CD4-positive, CD25-positive, alpha-beta regulatory T cell (primary cell): ENCODE results near the gene OAF. TPM values are rescaled to one million over a fixed set of nuclear protein-coding genes. Genes with fewer than 3 reads are reported as not detected.

Experiments
- ATAC-seq, 2 donors: fragments of 150-1000 bp; cut with Tn5 transposase; one replicate each; pipeline ENCODE4 v1.10.0; 2021; ENCODE audit warnings: low read depth in 2 of 2, moderate number of reproducible peaks in 2 of 2, moderate library complexity in 1 of 2
- DNase-seq, 3 donors: peaks; one replicate each; pipeline versions ENCODE4 v3.0.0 to v3.0.0-alpha.2; 2012 to 2022; ENCODE audit warnings: mixed read lengths in 1 of 3
- H3K27ac ChIP-seq: one replicate; pipeline ENCODE4 v1.7.0; 2013; ENCODE audit warnings: mild to moderate bottlenecking, low read length; ENCODE audit not compliant: insufficient read depth, poor library complexity, severe bottlenecking
- H3K27me3 ChIP-seq: one replicate; pipeline ENCODE4 v1.7.0; 2013; ENCODE audit warnings: low read length; ENCODE audit not compliant: control insufficient read depth, insufficient read depth
- H3K36me3 ChIP-seq: one replicate; pipeline ENCODE4 v1.7.0; 2013; ENCODE audit warnings: mild to moderate bottlenecking, low read length, moderate library complexity; ENCODE audit not compliant: control insufficient read depth, insufficient read depth
- H3K4me1 ChIP-seq: 2 replicates; pipeline ENCODE4 v1.7.0; 2013; ENCODE audit warnings: mild to moderate bottlenecking, low read length; ENCODE audit not compliant: insufficient read depth, control insufficient read depth, poor library complexity, severe bottlenecking
- H3K4me3 ChIP-seq: one replicate; pipeline ENCODE4 v1.7.0; 2013; ENCODE audit warnings: low read depth, mild to moderate bottlenecking, low read length, moderate library complexity
- H3K9me3 ChIP-seq, 2 experiments: 1 replicate in 1 of 2; 2 replicates in 1 of 2; pipeline ENCODE4 v1.7.0; 2013; ENCODE audit warnings: low read length in 2 of 2, mild to moderate bottlenecking in 1 of 2, moderate library complexity in 1 of 2; ENCODE audit not compliant: control insufficient read depth in 2 of 2
- H3K27ac Mint-ChIP-seq, 3 donors: one replicate each; pipeline ENCODE4 v1.8.0; 2020 to 2022; ENCODE audit warnings: mild to moderate bottlenecking in 3 of 3, mixed read lengths in 3 of 3, moderate library complexity in 2 of 3
- H3K27me3 Mint-ChIP-seq: one replicate; pipeline ENCODE4 v1.8.0; 2022; ENCODE audit warnings: mild to moderate bottlenecking, mixed read lengths
- H3K36me3 Mint-ChIP-seq: one replicate; pipeline ENCODE4 v1.8.0; 2020; ENCODE audit warnings: mixed read lengths
- H3K4me1 Mint-ChIP-seq, 4 donors: one replicate each; pipeline ENCODE4 v1.8.0; 2020 to 2022; ENCODE audit warnings: mixed read lengths in 4 of 4, mild to moderate bottlenecking in 1 of 4
- H3K4me3 Mint-ChIP-seq, 4 donors: one replicate each; pipeline ENCODE4 v1.8.0; 2020 to 2022; ENCODE audit warnings: mild to moderate bottlenecking in 4 of 4, mixed read lengths in 4 of 4, moderate library complexity in 3 of 4
- H3K9me3 Mint-ChIP-seq, 7 donors: one replicate each; pipeline ENCODE4 v1.8.0; 2020 to 2022; ENCODE audit warnings: mixed read lengths in 7 of 7, mild to moderate bottlenecking in 3 of 7, moderate library complexity in 2 of 7
- polyA plus RNA-seq, 4 donors: library from polyadenylated mRNA; unstranded; fragments of 300-500 nt; fragmentation: Illumina TruSeq; gene quantifications; one replicate each; pipeline ENCODE4 v1.2.3, GENCODE V29; 2021
- total RNA-seq: library from RNA; stranded (reverse); gene quantifications from one replicate; pipeline ENCODE4 v1.2.3, GENCODE V29; 2022

OAF gene
- total and polyA plus RNA-seq, 5 donors from 2014 or later = 0.38 to 1.2 (median 0.54) TPM

- Histone ChIP-seq H3K4me3 (no peak overlapping the region), H3K9me3 (no peaks in the 10 kb centered on the region), H3K27me3 (no peaks in the 10 kb centered on the region), H3K27ac (no peak overlapping the region), H3K4me1 (no peaks in the 10 kb centered on the region), H3K36me3 (no peaks in the 10 kb centered on the region)
- H3K36me3 Mint-ChIP-seq = no peaks in the 10 kb centered on the region
- no peaks in the 10 kb centered on the region for H3K4me1 Mint-ChIP-seq
- H3K27me3 Mint-ChIP-seq = peaks cover 18% of the 10 kb centered on the region
- DNase-seq (no peak), ATAC-seq (no peak)
- no peaks in the 10 kb centered on the region for H3K9me3 Mint-ChIP-seq
- no peak overlapping the region for H3K27ac Mint-ChIP-seq
- no peak overlapping the region for H3K4me3 Mint-ChIP-seq
Observed at GRCh38 chr11:120180551-120181232, 30.1 kb upstream of the OAF start.

- Mint-ChIP-seq H3K4me1 (no peaks in the 10 kb centered on the region), H3K27ac (no peak overlapping the region)
Observed at GRCh38 chr11:120181376-120181975, 29.4 kb upstream of the OAF start.

GRCh38 chr11:120182372-120182771 is 28.5 kb upstream of the OAF start:
- Mint-ChIP-seq H3K36me3 (no peaks in the 10 kb centered on the region), H3K27me3 (peaks cover 25% of the 10 kb centered on the region), H3K27ac (no peak overlapping the region), H3K4me3 (no peak overlapping the region), H3K9me3 (no peaks in the 10 kb centered on the region), H3K4me1 (no peaks in the 10 kb centered on the region)
- H3K4me3 ChIP-seq = no peak overlapping the region
- H3K9me3 ChIP-seq = no peaks in the 10 kb centered on the region
- no peaks in the 10 kb centered on the region for H3K27me3 ChIP-seq
- DNase-seq = no peak
- no peak for ATAC-seq
- H3K36me3 ChIP-seq = no peaks in the 10 kb centered on the region
- H3K4me1 ChIP-seq = no peaks in the 10 kb centered on the region
- H3K27ac ChIP-seq = no peak overlapping the region

More at GRCh38 chr11:120181376-120181975, 29.4 kb upstream of the OAF start:
- Mint-ChIP-seq H3K4me3 (peak overlapping the region in 1 of 4 donors; percentile 39), H3K9me3 (no peaks in the 10 kb centered on the region), H3K36me3 (no peaks in the 10 kb centered on the region), H3K27me3 (peaks cover 21% of the 10 kb centered on the region)
- no peak overlapping the region for H3K4me3 ChIP-seq
- H3K27me3 ChIP-seq = no peaks in the 10 kb centered on the region
- H3K9me3 ChIP-seq = no peaks in the 10 kb centered on the region
- ATAC-seq = no peak
- H3K4me1 ChIP-seq = no peaks in the 10 kb centered on the region
- H3K36me3 ChIP-seq = no peaks in the 10 kb centered on the region
- H3K27ac ChIP-seq = no peak overlapping the region
- DNase-seq = no peak

- H3K27ac Mint-ChIP-seq = no peak overlapping the region
Observed at GRCh38 chr11:120182790-120183491, 27.9 kb upstream of the OAF start.

GRCh38 chr11:120183701-120184141 is 27.1 kb upstream of the OAF start:
- Mint-ChIP-seq H3K36me3 (no peaks in the 10 kb centered on the region), H3K9me3 (peaks cover 0 to 2% (median 0%) of the 10 kb centered on the region in 7 donors), H3K27me3 (peaks cover 32% of the 10 kb centered on the region), H3K4me1 (no peaks in the 10 kb centered on the region), H3K27ac (no peak overlapping the region), H3K4me3 (no peak overlapping the region)
- no peak overlapping the region for H3K4me3 ChIP-seq
- no peaks in the 10 kb centered on the region for H3K4me1 ChIP-seq
- H3K27ac ChIP-seq = no peak overlapping the region
- H3K27me3 ChIP-seq = no peaks in the 10 kb centered on the region
- no peaks in the 10 kb centered on the region for H3K36me3 ChIP-seq
- DNase-seq (no peak), ATAC-seq (no peak)
- no peaks in the 10 kb centered on the region for H3K9me3 ChIP-seq

More at GRCh38 chr11:120182790-120183491, 27.9 kb upstream of the OAF start:
- Histone ChIP-seq H3K36me3 (no peaks in the 10 kb centered on the region), H3K9me3 (no peaks in the 10 kb centered on the region), H3K4me1 (no peaks in the 10 kb centered on the region), H3K27ac (no peak overlapping the region), H3K4me3 (no peak overlapping the region), H3K27me3 (no peaks in the 10 kb centered on the region)
- Mint-ChIP-seq H3K9me3 (no peaks in the 10 kb centered on the region), H3K4me3 (no peak overlapping the region), H3K27me3 (peaks cover 28% of the 10 kb centered on the region), H3K4me1 (no peaks in the 10 kb centered on the region), H3K36me3 (no peaks in the 10 kb centered on the region)
- no peak for ATAC-seq
- DNase-seq = no peak

GRCh38 chr11:120184371-120184945 is 26.4 kb upstream of the OAF start:
- H3K36me3 Mint-ChIP-seq = no peaks in the 10 kb centered on the region

GRCh38 chr11:120184946-120185705 is 25.7 kb upstream of the OAF start:
- DNase-seq = no peak
- ATAC-seq = no peak
- Mint-ChIP-seq H3K27me3 (peaks cover 28% of the 10 kb centered on the region), H3K9me3 (peaks cover 0 to 2% (median 0%) of the 10 kb centered on the region in 7 donors), H3K4me3 (no peak overlapping the region), H3K27ac (no peak overlapping the region), H3K36me3 (no peaks in the 10 kb centered on the region), H3K4me1 (no peaks in the 10 kb centered on the region)
- Histone ChIP-seq H3K9me3 (no peaks in the 10 kb centered on the region), H3K4me1 (no peaks in the 10 kb centered on the region), H3K4me3 (no peak overlapping the region), H3K36me3 (no peaks in the 10 kb centered on the region), H3K27ac (no peak overlapping the region), H3K27me3 (no peaks in the 10 kb centered on the region)

More at GRCh38 chr11:120184371-120184945, 26.4 kb upstream of the OAF start:
- Histone ChIP-seq H3K36me3 (no peaks in the 10 kb centered on the region), H3K27ac (no peak overlapping the region), H3K4me3 (no peak overlapping the region), H3K9me3 (no peaks in the 10 kb centered on the region), H3K4me1 (no peaks in the 10 kb centered on the region), H3K27me3 (no peaks in the 10 kb centered on the region)
- DNase-seq = no peak
- Mint-ChIP-seq H3K4me1 (no peaks in the 10 kb centered on the region), H3K9me3 (peaks cover 0 to 2% (median 0%) of the 10 kb centered on the region in 7 donors), H3K4me3 (no peak overlapping the region), H3K27ac (no peak overlapping the region), H3K27me3 (peaks cover 34% of the 10 kb centered on the region)
- ATAC-seq = no peak
